SU-DHL-6 (cell line): ENCODE results near the gene ZNF205.
"Not testable (repeated sequence)": the region's sequence is repeated elsewhere in the genome, so short reads cannot be mapped to it uniquely, and the experiment has no call there.

Experiments used
- H2AFZ ChIP-seq: fragments of 200-600 bp; sonication (generic); 2 replicates; pipeline ENCODE4 v1.6.1; 2014; ENCODE audit warnings: low read depth, mild to moderate bottlenecking, moderate library complexity, mixed read lengths, antibody characterized with exemption, low read length; ENCODE audit not compliant: severe bottlenecking
- H3F3A ChIP-seq: fragments of 200-600 bp; shearing (Covaris generic); 2 replicates; pipeline ENCODE4 v1.6.0; 2016; ENCODE audit warnings: antibody characterized with exemption, mild to moderate bottlenecking; ENCODE audit not compliant: insufficient read depth
- H3K27ac ChIP-seq: fragments of 200-600 bp; sonication (generic); 2 replicates; pipeline ENCODE4 v1.5.1; 2016; ENCODE audit warnings: low read depth, mild to moderate bottlenecking, low read length, moderate library complexity, mixed read lengths
- H3K27me3 ChIP-seq: fragments of 200-600 bp; sonication (generic), shearing (Covaris generic); 2 replicates; pipeline ENCODE4 v1.6.0; 2014; ENCODE audit warnings: mild to moderate bottlenecking, low read length
- H3K36me3 ChIP-seq: fragments of 200-600 bp; sonication (generic); 2 replicates; pipeline ENCODE4 v1.6.1; 2014; ENCODE audit warnings: mild to moderate bottlenecking, low read length, mixed read lengths
- H3K4me2 ChIP-seq: fragments of 300-600, 200-600 bp; shearing (Covaris generic), sonication (generic); 2 replicates; pipeline ENCODE4 v1.6.0; 2014; ENCODE audit warnings: low read length, low read depth, mild to moderate bottlenecking; ENCODE audit not compliant: poor library complexity, severe bottlenecking
- H3K4me3 ChIP-seq: fragments of 200-600 bp; sonication (generic); 2 replicates; pipeline ENCODE4 v1.5.1; 2014; ENCODE audit warnings: antibody characterized with exemption, low read length, mild to moderate bottlenecking, mixed read lengths; ENCODE audit not compliant: insufficient read depth, poor library complexity, severe bottlenecking
- H3K79me2 ChIP-seq: fragments of 200-600 bp; sonication (generic); 2 replicates; pipeline ENCODE4 v1.6.1; 2014; ENCODE audit warnings: mild to moderate bottlenecking, low read length, moderate library complexity; ENCODE audit not compliant: insufficient read depth
- H3K9ac ChIP-seq: fragments of 200-600 bp; sonication (generic); 2 replicates; pipeline ENCODE4 v1.7.0; 2014; ENCODE audit warnings: mild to moderate bottlenecking, low read length
- H3K9me2 ChIP-seq: fragments of 200-600 bp; sonication (generic); replicated peaks from 2 replicates; pipeline ENCODE4 v1.6.1; 2014; ENCODE audit warnings: low read length; ENCODE audit not compliant: insufficient read depth
- H3K9me3 ChIP-seq: fragments of 200-600 bp; sonication (generic); 2 replicates; pipeline ENCODE4 v1.6.1; 2014; ENCODE audit warnings: low read length, mixed read lengths; ENCODE audit not compliant: insufficient read depth
- H4K20me1 ChIP-seq: fragments of 200-600 bp; sonication (generic); 2 replicates; pipeline ENCODE4 v1.6.1; 2014; ENCODE audit warnings: low read depth, mild to moderate bottlenecking, antibody characterized with exemption, low read length, moderate library complexity, mixed read lengths
- CTCF ChIP-seq: fragments of 200-600 bp; sonication (generic); IDR thresholded peaks from one replicate; pipeline ENCODE4 v1.5.1; 2017; ENCODE audit warnings: antibody characterized with exemption, mild to moderate bottlenecking, low read length, moderate library complexity; ENCODE audit not compliant: insufficient read depth, poor library complexity, severe bottlenecking
- EZH2phosphoT487 ChIP-seq: fragments of 200-600 bp; sonication (generic), shearing (Covaris generic); conservative IDR thresholded peaks from 2 replicates; pipeline ENCODE4 v1.6.1; 2018; ENCODE audit warnings: mild to moderate bottlenecking, antibody characterized with exemption, low read length, moderate library complexity, mixed read lengths

The ZNF205 gene

GRCh38 chr16:3164121-3164991 lies 52.0 kb downstream of the ZNF205 start:
- H3K4me2 ChIP-seq, result no peak overlapping the region
- no peak overlapping the region for H3K4me3 ChIP-seq
- H3K9me2 ChIP-seq, result no peaks in the 10 kb centered on the region
- no peak overlapping the region for H2AFZ ChIP-seq
- no peaks in the 10 kb centered on the region for H3K36me3 ChIP-seq
- no peaks in the 10 kb centered on the region for H3K79me2 ChIP-seq
- H4K20me1 ChIP-seq, result no peaks in the 10 kb centered on the region
- no peaks in the 10 kb centered on the region for H3K9me3 ChIP-seq
- H3K27ac ChIP-seq, result no peak overlapping the region
- no peaks in the 10 kb centered on the region for H3F3A ChIP-seq
- no peak overlapping the region for H3K9ac ChIP-seq
- no peaks in the 10 kb centered on the region for H3K27me3 ChIP-seq
- TF ChIP-seq CTCF, result no peak
- no peak for TF ChIP-seq EZH2phosphoT487

DNA sequence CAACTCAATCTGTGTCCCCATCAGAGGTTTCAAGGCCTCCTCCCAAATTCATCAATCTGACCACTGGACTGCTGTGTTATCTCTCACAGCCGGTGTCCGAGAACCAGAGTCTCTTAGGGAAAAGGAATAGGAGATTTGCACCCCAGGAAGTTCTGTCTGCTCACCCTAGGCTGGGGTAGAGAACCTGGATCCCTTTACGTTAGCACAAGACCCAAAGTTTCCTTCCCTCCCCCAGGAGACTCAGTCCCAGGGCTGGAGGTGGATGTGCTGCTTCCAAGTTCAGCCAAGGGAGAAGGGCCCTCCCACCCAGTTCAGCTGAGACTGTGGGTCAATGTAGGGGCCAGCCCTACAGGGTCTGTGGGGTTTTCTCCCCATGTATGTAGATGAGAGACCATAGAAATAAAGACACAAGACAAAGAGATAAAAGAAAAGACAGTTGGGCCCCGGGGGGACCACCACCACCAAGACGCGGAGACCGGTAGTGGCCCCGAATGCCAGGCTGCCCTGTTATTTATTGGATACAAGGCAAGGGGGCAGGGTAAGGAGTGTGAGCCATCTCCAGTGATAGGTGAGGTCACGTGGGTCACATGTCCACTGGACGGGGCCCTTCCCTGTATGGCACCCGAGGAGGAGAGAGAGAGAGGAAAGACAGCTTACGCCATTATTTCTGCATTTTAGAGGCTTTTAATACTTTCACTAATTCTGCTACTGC lies 52.9 kb downstream of the ZNF205 start:
- H3K4me3 ChIP-seq, result peak overlapping the region; percentile 11
- H4K20me1 ChIP-seq, result no peaks in the 10 kb centered on the region
- H3K9me3 ChIP-seq, result no peaks in the 10 kb centered on the region
- H3K9me2 ChIP-seq, result no peaks in the 10 kb centered on the region
- no peaks in the 10 kb centered on the region for H3K27me3 ChIP-seq
- H3F3A ChIP-seq, result no peaks in the 10 kb centered on the region
- no peaks in the 10 kb centered on the region for H3K36me3 ChIP-seq
- peak overlapping the region; percentile 42 for H3K4me2 ChIP-seq
- peak overlapping the region; percentile 49 for H3K9ac ChIP-seq
- TF ChIP-seq CTCF (no peak), EZH2phosphoT487 (no peak)
- peak overlapping the region; percentile 91 for H2AFZ ChIP-seq
- H3K27ac ChIP-seq, result no peak overlapping the region
- H3K79me2 ChIP-seq, result no peaks in the 10 kb centered on the region

GRCh38 chr16:3166505-3166886 lies 54.1 kb downstream of the ZNF205 start:
- H3K4me3 ChIP-seq, result no peak overlapping the region
- H3K27me3 ChIP-seq, result no peaks in the 10 kb centered on the region
- no peaks in the 10 kb centered on the region for H3K9me2 ChIP-seq
- no peak overlapping the region for H2AFZ ChIP-seq
- no peak for TF ChIP-seq EZH2phosphoT487
- no peak for TF ChIP-seq CTCF
- no peaks in the 10 kb centered on the region for H3F3A ChIP-seq
- H3K36me3 ChIP-seq, result no peaks in the 10 kb centered on the region
- H3K79me2 ChIP-seq, result no peaks in the 10 kb centered on the region
- no peak overlapping the region for H3K9ac ChIP-seq
- no peaks in the 10 kb centered on the region for H3K9me3 ChIP-seq
- H3K4me2 ChIP-seq, result no peak overlapping the region
- H4K20me1 ChIP-seq, result no peaks in the 10 kb centered on the region
- H3K27ac ChIP-seq, result no peak overlapping the region

- not testable (repeated sequence) for H4K20me1 ChIP-seq, H3K9me2 ChIP-seq, H3K9ac ChIP-seq, H2AFZ ChIP-seq, H3K27me3 ChIP-seq, H3K4me3 ChIP-seq, H3K9me3 ChIP-seq, H3K79me2 ChIP-seq, H3K4me2 ChIP-seq, H3K36me3 ChIP-seq, H3K27ac ChIP-seq, H3F3A ChIP-seq
Measured at GRCh38 chr16:3168729-3169128, 56.3 kb downstream of the ZNF205 start.
